NB4 (cell line): ENCODE data around the gene RPL13A.

ENCODE experiments used
- DNase-seq: peaks from one replicate; pipeline ENCODE4 v3.0.0; 2010; ENCODE audit warnings: low read depth
- H3K4me3 ChIP-seq: one replicate; pipeline ENCODE4 v1.5.1; 2011; ENCODE audit warnings: mild to moderate bottlenecking, low read depth, low read length, moderate library complexity
- MYC ChIP-seq: IDR thresholded peaks from 2 replicates; pipeline ENCODE4 v1.6.1; 2011; ENCODE audit warnings: low read depth, low read length
- POLR2A ChIP-seq: IDR thresholded peaks from 2 replicates; pipeline ENCODE4 v1.6.1; 2011; ENCODE audit warnings: mild to moderate bottlenecking; ENCODE audit not compliant: insufficient read length; ENCODE audit errors: extremely low read depth
- TF ChIP-seq, protein P1 (sequence below): IDR thresholded peaks from one replicate; pipeline ENCODE4 v1.5.1; 2012; ENCODE audit warnings: low read depth, low read length
- TF ChIP-seq, protein P2 (sequence below): IDR thresholded peaks from 2 replicates; pipeline ENCODE4 v1.6.1; 2011; ENCODE audit warnings: low read depth, low read length

Gene RPL13A

DNA sequence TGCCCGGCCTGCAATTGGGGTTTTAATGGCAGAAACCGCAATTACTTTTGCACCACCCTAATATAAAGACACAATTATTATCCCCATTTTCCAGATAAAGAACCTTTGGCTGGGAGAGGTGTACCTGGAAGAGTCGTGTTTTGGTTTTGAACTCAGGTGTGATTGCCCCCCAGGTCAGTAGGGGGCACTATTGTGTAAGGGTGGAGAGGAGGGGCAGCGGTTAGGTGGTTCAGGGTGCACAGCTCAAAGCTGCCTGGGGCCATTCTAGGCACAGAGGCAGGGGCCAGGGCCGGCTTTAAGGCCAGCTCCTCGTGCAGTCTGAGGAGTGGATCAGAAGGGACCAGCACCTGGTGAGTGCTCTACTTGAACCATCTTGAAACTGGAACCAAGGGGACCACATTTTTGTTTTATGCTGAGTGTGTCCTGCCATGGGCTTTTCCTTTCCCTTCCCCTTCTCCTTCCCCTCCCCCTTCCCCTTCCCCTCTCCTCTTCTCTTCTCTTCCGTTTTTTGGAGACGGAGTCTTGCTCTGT lies 19.2 kb downstream of the RPL13A start:
- peak; percentile 80 for DNase-seq
- H3K4me3 ChIP-seq: no peak overlapping the region
- TF ChIP-seq, protein P1, sequence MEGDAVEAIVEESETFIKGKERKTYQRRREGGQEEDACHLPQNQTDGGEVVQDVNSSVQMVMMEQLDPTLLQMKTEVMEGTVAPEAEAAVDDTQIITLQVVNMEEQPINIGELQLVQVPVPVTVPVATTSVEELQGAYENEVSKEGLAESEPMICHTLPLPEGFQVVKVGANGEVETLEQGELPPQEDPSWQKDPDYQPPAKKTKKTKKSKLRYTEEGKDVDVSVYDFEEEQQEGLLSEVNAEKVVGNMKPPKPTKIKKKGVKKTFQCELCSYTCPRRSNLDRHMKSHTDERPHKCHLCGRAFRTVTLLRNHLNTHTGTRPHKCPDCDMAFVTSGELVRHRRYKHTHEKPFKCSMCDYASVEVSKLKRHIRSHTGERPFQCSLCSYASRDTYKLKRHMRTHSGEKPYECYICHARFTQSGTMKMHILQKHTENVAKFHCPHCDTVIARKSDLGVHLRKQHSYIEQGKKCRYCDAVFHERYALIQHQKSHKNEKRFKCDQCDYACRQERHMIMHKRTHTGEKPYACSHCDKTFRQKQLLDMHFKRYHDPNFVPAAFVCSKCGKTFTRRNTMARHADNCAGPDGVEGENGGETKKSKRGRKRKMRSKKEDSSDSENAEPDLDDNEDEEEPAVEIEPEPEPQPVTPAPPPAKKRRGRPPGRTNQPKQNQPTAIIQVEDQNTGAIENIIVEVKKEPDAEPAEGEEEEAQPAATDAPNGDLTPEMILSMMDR: peak; percentile 91
- TF ChIP-seq, protein P2, sequence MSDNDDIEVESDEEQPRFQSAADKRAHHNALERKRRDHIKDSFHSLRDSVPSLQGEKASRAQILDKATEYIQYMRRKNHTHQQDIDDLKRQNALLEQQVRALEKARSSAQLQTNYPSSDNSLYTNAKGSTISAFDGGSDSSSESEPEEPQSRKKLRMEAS: no peak
- no peak for TF ChIP-seq MYC
- TF ChIP-seq POLR2A: no peak

DNA sequence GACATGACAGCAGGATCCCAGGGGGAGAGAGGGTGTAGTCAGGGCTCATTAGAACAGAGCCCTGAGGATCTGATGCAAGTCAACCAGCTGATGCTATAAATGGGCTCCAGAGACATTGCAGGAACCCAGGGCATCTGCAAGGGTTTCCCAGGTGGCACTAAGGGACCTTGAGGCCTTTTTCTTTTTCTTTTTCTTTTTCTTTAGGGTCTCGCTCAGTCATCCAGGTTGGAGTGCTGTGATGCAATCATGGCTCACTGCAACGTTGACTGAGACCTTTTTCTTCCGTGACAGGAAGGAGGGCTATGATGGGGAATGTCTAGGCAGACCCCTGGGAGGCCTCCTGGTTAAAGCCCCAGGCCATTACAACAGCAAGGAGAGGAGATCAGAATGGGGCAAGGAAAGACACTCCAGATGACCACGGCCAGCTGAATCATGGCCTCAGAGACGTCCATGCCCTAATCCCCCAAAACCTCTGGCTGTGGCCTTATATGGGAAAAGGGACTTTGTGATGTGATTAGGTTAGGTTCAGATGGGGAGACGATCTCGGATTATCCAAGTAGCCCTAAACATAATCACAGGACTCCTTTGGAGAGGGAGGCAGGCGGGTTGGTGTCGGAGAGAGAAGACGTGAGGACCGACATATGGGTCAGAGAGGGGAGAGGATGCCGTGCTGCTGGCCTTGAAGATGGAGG lies 20.5 kb downstream of the RPL13A start:
- TF ChIP-seq, protein P1: no peak
- TF ChIP-seq MYC (no peak), POLR2A (no peak)
- TF ChIP-seq, protein P2: no peak
- no peak overlapping the region for H3K4me3 ChIP-seq
- no peak for DNase-seq

DNA sequence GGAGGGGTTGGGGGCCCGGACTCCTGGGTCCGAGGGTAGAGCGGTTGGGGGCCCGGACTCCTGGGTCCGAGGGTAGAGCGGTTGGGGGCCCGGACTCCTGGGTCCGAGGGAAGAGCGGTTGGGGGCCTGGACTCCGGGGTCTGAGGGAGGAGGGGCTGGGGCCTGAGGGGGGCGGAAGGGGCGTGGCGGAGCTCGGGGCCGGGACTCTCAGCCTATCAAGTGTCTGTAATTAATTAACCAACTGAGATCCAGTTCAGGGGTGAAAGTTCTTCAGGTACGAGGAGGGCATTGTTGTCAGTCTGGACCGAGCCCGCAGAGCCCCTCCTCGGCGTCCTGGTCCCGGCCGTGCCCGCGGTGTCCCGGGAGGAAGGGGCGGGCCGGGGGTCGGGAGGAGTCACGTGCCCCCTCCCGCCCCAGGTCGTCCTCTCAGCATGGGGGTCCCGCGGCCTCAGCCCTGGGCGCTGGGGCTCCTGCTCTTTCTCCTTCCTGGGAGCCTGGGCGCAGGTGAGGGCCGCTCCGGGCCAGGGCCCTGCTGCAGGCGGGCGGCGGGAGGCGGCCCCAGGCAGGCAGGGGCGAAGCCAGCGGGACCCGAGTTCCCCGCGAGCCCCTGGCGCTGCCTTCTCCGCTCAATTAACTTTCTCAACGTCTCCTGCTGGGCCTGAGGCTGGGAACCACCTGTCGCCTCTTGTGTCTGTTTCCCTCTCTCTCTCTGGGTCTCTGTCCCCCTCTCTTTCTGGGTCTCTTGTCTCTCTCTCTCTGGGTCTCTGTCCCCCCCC lies 25.8 kb downstream of the RPL13A start:
- H3K4me3 ChIP-seq: peak overlapping the region; percentile 42
- DNase-seq: peak; percentile 53
- TF ChIP-seq MYC (no peak), POLR2A (no peak)
- TF ChIP-seq, protein P2: no peak; the same call in 1 of the 2 replicates
- TF ChIP-seq, protein P1: no peak

DNA sequence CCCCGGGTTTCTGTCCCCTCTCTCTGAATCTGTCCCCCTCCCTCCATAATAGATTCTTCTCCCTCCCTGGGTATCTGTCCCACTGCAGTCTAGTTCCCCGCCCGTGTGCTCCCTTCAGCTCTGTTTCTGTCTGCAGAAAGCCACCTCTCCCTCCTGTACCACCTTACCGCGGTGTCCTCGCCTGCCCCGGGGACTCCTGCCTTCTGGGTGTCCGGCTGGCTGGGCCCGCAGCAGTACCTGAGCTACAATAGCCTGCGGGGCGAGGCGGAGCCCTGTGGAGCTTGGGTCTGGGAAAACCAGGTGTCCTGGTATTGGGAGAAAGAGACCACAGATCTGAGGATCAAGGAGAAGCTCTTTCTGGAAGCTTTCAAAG lies 26.3 kb downstream of the RPL13A start:
- no peak for DNase-seq
- H3K4me3 ChIP-seq: no peak overlapping the region

DNA sequence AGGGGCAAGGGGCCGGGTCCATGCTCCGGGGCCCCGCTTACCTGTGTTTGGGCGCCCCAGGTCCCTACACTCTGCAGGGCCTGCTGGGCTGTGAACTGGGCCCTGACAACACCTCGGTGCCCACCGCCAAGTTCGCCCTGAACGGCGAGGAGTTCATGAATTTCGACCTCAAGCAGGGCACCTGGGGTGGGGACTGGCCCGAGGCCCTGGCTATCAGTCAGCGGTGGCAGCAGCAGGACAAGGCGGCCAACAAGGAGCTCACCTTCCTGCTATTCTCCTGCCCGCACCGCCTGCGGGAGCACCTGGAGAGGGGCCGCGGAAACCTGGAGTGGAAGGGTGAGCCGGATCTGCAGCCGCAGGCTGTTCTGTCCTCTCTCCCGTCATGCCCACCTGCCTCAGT lies 26.7 kb downstream of the RPL13A start:
- TF ChIP-seq MYC: no peak
- DNase-seq: no peak
- no peak overlapping the region for H3K4me3 ChIP-seq

More for the DNA sequence above, 26.3 kb downstream of the RPL13A start:
- TF ChIP-seq MYC (no peak), POLR2A (no peak)
- TF ChIP-seq, protein P2: no peak
- TF ChIP-seq, protein P1: no peak

DNA sequence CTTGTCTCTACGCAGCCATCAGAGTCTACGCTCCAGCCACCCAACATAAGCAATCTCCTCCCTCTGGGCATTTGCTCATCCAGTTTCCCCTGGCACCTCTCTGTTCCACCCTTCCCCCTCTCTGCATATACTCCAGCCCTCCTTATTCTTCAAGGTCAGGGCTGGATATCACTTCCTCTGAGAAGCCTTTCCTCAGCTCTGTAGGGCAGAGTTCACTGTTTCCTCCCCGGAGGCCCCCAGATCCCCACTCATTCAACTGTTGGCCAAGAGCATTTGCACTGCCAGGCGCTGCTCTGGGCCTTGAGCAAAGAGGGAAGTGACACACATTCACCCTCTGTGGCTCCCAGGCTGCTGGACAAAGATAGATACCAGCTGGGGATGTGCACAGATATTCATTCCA lies 28.4 kb downstream of the RPL13A start:
- no peak overlapping the region for H3K4me3 ChIP-seq
- TF ChIP-seq MYC: peak; percentile 69; the same call in 1 of the 2 replicates
- no peak for TF ChIP-seq POLR2A
- TF ChIP-seq, protein P2: peak; percentile 35; the same call in 1 of the 2 replicates
- TF ChIP-seq, protein P1: no peak
- peak; percentile 97 for DNase-seq
